ENCODE results near the gene TMEM212.

TMEM212 gene

DNA sequence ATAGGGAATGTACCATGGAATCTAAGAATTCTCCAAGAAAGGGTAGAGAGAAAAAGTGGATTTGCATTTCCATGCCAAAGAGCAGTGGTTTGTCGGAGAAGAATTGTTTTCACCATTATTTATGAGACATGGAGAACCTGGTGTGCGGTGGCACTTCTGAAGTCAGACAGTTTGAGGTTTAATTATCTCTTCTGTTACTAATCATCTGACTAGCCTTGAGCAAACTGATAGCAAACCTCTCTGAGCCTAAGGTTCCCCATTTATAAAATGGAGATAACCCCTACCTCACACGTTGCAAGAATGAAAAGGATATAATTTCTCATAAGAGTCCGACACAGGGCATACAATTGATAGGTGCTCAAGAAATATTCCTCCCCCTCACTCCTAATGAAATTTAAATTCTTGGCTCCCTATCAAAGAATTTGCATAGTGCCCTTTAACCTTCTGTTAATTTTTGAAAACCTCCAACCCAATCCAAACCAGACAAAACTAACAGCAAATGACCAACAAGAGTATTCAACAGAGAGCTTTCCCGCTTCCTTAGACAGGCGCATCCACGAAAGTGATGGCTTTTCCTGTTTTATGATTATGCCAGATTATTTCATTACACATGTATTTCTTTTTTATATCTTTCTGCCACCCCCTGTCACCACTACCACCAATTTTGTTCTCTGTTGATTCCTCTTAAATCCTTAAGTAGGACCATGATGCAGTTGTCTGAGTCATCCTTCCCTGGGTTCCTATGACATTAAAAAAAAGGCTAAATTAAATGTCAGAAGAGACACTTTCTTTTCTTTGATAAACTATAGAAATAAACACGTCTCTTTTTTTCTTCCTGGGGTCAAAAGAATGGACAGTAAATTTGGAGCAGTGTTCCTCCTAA is 28.5 kb downstream of the TMEM212 start:
- Histone ChIP-seq H3K27me3 (ENCODE audit: insufficient read depth, insufficient read length) (no peaks in the 10 kb centered on the region), H3K4me1 (ENCODE audit: insufficient read depth, insufficient read length) (no peaks in the 10 kb centered on the region), H3K9ac (ENCODE audit: insufficient read length, low read depth) (no peak overlapping the region), H3K4me3 (ENCODE audit: insufficient read length, low read depth) (no peak overlapping the region), H3K36me3 (ENCODE audit: insufficient read depth, insufficient read length, low read length) (no peaks in the 10 kb centered on the region), H3K9me3 (ENCODE audit: insufficient read depth, low read length) (no peaks in the 10 kb centered on the region)
- TF ChIP-seq YY1 (IDR thresholded peaks at IDR 0.05; ENCODE audit: insufficient read depth, insufficient read length), result no peak
- TF ChIP-seq SUZ12 (IDR thresholded peaks at IDR 0.05; ENCODE audit: extremely low read depth, insufficient read depth, insufficient read length), result no peak
- TF ChIP-seq ZNF274 (IDR thresholded peaks at IDR 0.05; ENCODE audit: low read depth, low read length), result no peak
- no peak for DNase-seq (ENCODE audit: low read depth, low spot score)

- no peak overlapping the region for H3K4me3 ChIP-seq (ENCODE audit: insufficient read length, low read depth)
- no peak overlapping the region for H3K9ac ChIP-seq (ENCODE audit: insufficient read length, low read depth)
- no peaks in the 10 kb centered on the region for H3K9me3 ChIP-seq (ENCODE audit: insufficient read depth, low read length)
- H3K36me3 ChIP-seq (ENCODE audit: insufficient read depth, insufficient read length, low read length), result no peaks in the 10 kb centered on the region
- H3K4me1 ChIP-seq (ENCODE audit: insufficient read depth, insufficient read length), result no peaks in the 10 kb centered on the region
- no peaks in the 10 kb centered on the region for H3K27me3 ChIP-seq (ENCODE audit: insufficient read depth, insufficient read length)
- no peak for TF ChIP-seq ZNF274 (IDR thresholded peaks at IDR 0.05; ENCODE audit: low read depth, low read length)
- no peak for TF ChIP-seq SUZ12 (IDR thresholded peaks at IDR 0.05; ENCODE audit: extremely low read depth, insufficient read depth, insufficient read length)
- no peak for TF ChIP-seq YY1 (IDR thresholded peaks at IDR 0.05; ENCODE audit: insufficient read depth, insufficient read length)
- DNase-seq (ENCODE audit: low read depth, low spot score), result no peak
These were observed 30.4 kb downstream of the TMEM212 start for GRCh38 chr3:171873580-171873979.

DNA sequence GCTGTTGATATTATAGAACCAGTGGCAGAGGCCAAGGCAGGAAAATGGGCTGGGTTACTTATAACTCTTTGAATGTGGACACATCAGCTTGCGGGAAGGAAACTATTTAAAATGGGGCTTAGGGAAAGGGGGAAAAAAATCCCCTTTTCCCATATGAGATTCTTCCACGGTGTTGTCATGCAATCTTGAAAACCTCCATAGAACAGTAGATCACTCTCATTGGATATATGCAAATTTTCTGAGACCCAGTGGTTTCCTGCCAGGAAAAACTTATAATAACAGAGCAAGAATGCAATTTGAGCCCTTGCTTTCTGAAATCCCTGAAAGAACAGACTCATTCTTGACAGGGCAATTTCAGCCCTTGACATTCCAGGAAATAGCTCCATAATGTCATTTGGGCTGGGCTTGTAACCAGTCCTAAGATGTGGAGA is 31.1 kb downstream of the TMEM212 start:
- DNase-seq (ENCODE audit: low read depth, low spot score), result peak; percentile 46

DNA sequence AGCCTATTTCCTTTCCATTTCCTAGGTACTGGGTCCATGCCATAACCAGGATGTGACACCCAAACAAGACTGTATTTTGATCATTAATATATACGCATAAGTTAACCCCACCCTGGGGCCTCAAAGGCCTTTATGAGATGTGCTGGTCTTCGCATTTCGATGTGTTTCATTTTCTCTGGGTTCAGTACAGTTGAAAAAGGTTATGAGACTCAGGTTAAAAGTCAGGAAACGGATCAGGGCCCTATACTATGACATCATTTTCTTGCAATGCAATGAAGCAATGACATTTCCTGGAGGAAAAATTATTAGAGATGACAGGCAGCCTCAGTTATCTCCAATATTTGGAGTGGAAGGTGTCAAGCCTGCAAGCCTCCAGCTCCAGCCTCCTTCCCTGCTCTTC is 31.7 kb downstream of the TMEM212 start:
- DNase-seq (ENCODE audit: low read depth, low spot score), result no peak
- H3K9ac ChIP-seq (ENCODE audit: insufficient read length, low read depth), result no peak overlapping the region
- H3K4me3 ChIP-seq (ENCODE audit: insufficient read length, low read depth), result no peak overlapping the region
- H3K36me3 ChIP-seq (ENCODE audit: insufficient read depth, insufficient read length, low read length), result no peaks in the 10 kb centered on the region
- H3K4me1 ChIP-seq (ENCODE audit: insufficient read depth, insufficient read length), result no peaks in the 10 kb centered on the region
- TF ChIP-seq ZNF274 (IDR thresholded peaks at IDR 0.05; ENCODE audit: low read depth, low read length), result no peak
- no peak for TF ChIP-seq SUZ12 (IDR thresholded peaks at IDR 0.05; ENCODE audit: extremely low read depth, insufficient read depth, insufficient read length)
- TF ChIP-seq YY1 (IDR thresholded peaks at IDR 0.05; ENCODE audit: insufficient read depth, insufficient read length), result no peak
- no peaks in the 10 kb centered on the region for H3K9me3 ChIP-seq (ENCODE audit: insufficient read depth, low read length)
- H3K27me3 ChIP-seq (ENCODE audit: insufficient read depth, insufficient read length), result no peaks in the 10 kb centered on the region

More for the DNA sequence above, 31.1 kb downstream of the TMEM212 start:
- Histone ChIP-seq H3K4me3 (ENCODE audit: insufficient read length, low read depth) (no peak overlapping the region), H3K4me1 (ENCODE audit: insufficient read depth, insufficient read length) (no peaks in the 10 kb centered on the region), H3K9ac (ENCODE audit: insufficient read length, low read depth) (no peak overlapping the region), H3K9me3 (ENCODE audit: insufficient read depth, low read length) (no peaks in the 10 kb centered on the region), H3K27me3 (ENCODE audit: insufficient read depth, insufficient read length) (no peaks in the 10 kb centered on the region), H3K36me3 (ENCODE audit: insufficient read depth, insufficient read length, low read length) (no peaks in the 10 kb centered on the region)
- TF ChIP-seq YY1 (IDR thresholded peaks at IDR 0.05; ENCODE audit: insufficient read depth, insufficient read length) (no peak), ZNF274 (IDR thresholded peaks at IDR 0.05; ENCODE audit: low read depth, low read length) (no peak), SUZ12 (IDR thresholded peaks at IDR 0.05; ENCODE audit: extremely low read depth, insufficient read depth, insufficient read length) (no peak)

DNA sequence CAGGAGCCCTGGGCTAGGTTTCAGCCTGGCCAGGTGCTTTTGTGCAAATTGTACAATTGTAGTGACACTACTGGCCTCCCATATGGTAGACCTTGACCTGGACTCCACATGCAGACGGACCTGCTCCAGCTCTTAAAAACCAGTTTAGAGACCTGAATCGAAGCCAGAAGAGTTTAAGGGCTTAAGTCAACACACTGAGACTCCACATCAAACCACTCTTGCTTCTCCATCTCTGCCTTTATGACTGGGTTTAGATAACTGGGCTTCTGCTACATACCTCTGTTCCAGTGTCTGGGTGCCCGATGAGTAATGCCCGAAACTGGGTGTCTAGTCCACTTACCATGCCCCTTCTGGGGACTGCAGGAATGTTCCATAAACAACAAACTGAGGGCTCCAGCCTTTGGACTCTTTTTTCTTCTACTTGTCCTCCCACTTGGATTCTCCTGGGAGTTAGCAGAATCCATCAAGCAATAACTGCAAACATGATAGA is 32.8 kb downstream of the TMEM212 start:
- no peak for DNase-seq (ENCODE audit: low read depth, low spot score)
- Histone ChIP-seq H3K27me3 (ENCODE audit: insufficient read depth, insufficient read length) (no peaks in the 10 kb centered on the region), H3K4me3 (ENCODE audit: insufficient read length, low read depth) (no peak overlapping the region), H3K4me1 (ENCODE audit: insufficient read depth, insufficient read length) (no peaks in the 10 kb centered on the region), H3K9me3 (ENCODE audit: insufficient read depth, low read length) (no peaks in the 10 kb centered on the region), H3K9ac (ENCODE audit: insufficient read length, low read depth) (no peak overlapping the region), H3K36me3 (ENCODE audit: insufficient read depth, insufficient read length, low read length) (no peaks in the 10 kb centered on the region)
- TF ChIP-seq YY1 (IDR thresholded peaks at IDR 0.05; ENCODE audit: insufficient read depth, insufficient read length), result no peak
- no peak for TF ChIP-seq SUZ12 (IDR thresholded peaks at IDR 0.05; ENCODE audit: extremely low read depth, insufficient read depth, insufficient read length)
- no peak for TF ChIP-seq ZNF274 (IDR thresholded peaks at IDR 0.05; ENCODE audit: low read depth, low read length)

DNA sequence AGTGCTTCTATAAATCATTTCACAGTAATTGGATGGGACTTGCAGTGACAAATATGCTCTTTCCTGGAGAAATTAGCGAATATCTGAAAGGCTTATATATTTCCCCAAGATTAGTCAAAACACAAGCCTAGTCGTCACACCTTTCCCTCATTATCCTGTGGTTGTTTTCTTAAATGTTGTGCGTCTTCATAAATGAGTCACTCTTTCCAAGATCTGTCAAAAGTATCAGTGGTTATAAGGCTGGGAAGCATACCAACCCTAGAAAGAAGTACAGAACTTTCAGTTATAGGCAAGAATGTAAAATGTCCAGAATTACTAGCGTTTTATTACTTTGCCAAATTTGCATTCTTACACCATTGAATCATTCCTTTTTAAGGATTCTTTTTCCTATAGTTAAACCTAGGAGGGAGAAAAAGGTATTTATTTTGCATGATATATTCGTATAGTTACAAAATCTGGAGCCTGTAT is 33.6 kb downstream of the TMEM212 start:
- H3K4me3 ChIP-seq (ENCODE audit: insufficient read length, low read depth), result no peak overlapping the region
- H3K36me3 ChIP-seq (ENCODE audit: insufficient read depth, insufficient read length, low read length), result no peaks in the 10 kb centered on the region
- no peaks in the 10 kb centered on the region for H3K27me3 ChIP-seq (ENCODE audit: insufficient read depth, insufficient read length)
- H3K9ac ChIP-seq (ENCODE audit: insufficient read length, low read depth), result no peak overlapping the region
- TF ChIP-seq ZNF274 (IDR thresholded peaks at IDR 0.05; ENCODE audit: low read depth, low read length), result no peak
- no peak for TF ChIP-seq SUZ12 (IDR thresholded peaks at IDR 0.05; ENCODE audit: extremely low read depth, insufficient read depth, insufficient read length)
- TF ChIP-seq YY1 (IDR thresholded peaks at IDR 0.05; ENCODE audit: insufficient read depth, insufficient read length), result no peak
- no peaks in the 10 kb centered on the region for H3K9me3 ChIP-seq (ENCODE audit: insufficient read depth, low read length)
- no peak for DNase-seq (ENCODE audit: low read depth, low spot score)
- H3K4me1 ChIP-seq (ENCODE audit: insufficient read depth, insufficient read length), result no peaks in the 10 kb centered on the region

DNA sequence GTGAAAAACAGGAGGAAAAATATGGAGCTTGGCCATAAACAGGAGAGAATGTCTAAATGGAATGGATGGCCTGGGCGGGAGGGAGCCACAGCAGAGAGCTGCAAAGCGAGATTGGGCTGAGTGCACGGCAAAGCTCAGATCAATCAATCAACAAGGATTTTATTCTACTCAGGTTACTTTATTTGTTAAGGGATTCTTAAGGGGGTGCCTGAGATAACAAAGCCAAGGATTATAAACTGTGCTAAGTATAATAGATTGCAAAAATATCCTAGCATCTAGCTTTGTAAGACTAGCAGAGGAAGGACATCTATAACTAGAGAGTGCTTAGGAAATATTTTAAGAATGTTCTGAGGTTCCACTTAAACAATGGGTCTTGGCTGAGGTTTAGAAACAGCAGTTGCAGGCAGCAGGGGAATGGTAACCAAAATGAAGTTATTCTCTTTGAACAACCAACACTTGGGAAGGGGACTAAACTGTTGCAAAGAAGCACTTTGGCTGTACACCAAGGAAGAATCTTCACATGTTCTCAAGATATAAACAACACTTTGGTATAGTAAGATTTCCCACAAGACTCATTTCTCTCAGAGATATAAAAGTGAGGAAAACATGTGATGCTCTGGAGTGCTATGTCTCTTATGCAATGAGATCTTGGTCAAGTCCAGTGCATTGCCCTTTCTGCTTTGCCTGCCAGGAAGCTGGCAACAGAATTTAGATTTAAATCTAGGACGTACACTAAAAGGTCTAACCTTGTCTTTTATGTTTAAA is 35.5 kb downstream of the TMEM212 start:
- no peak for DNase-seq (ENCODE audit: low read depth, low spot score)
- Histone ChIP-seq H3K4me3 (ENCODE audit: insufficient read length, low read depth) (no peak overlapping the region), H3K27me3 (ENCODE audit: insufficient read depth, insufficient read length) (no peaks in the 10 kb centered on the region), H3K9me3 (ENCODE audit: insufficient read depth, low read length) (no peaks in the 10 kb centered on the region), H3K4me1 (ENCODE audit: insufficient read depth, insufficient read length) (no peaks in the 10 kb centered on the region), H3K9ac (ENCODE audit: insufficient read length, low read depth) (no peak overlapping the region), H3K36me3 (ENCODE audit: insufficient read depth, insufficient read length, low read length) (no peaks in the 10 kb centered on the region)
- TF ChIP-seq SUZ12 (IDR thresholded peaks at IDR 0.05; ENCODE audit: extremely low read depth, insufficient read depth, insufficient read length) (no peak), ZNF274 (IDR thresholded peaks at IDR 0.05; ENCODE audit: low read depth, low read length) (no peak), YY1 (IDR thresholded peaks at IDR 0.05; ENCODE audit: insufficient read depth, insufficient read length) (no peak)
